K562 (cell line): ENCODE results near the gene CPE. TPM values are rescaled to one million over a fixed set of nuclear protein-coding genes. Genes with fewer than 3 reads are reported as not detected.
A peak's percentile ranks its signal among the peaks of the same experiment; 100 is the strongest.

ENCODE experiments used
- ATAC-seq: fragments of 200-7000 bp; cut with Tn5 transposase; 3 replicates; pipeline ENCODE4 v1.9.1; 2020; ENCODE audit warnings: moderate library complexity
- BruUV-seq: library from RNA; stranded (reverse); fragments of 400-500 nt; replicated peaks from 2 replicates; lab custom pipeline; 2021; lab: Mats Ljungman, UMichigan
- CTCF ChIA-PET: fragments of 300-600 bp; formaldehyde crosslinking; extraction: SDS; loops from one replicate; lab custom pipeline; 2021; ENCODE audit warnings: low intra/inter-chr PET ratio; lab: Yijun Ruan, JAX
- POLR2A ChIA-PET: fragments of 300-600, 350-650 bp; sonication (Branson Sonifier 250); formaldehyde crosslinking; extraction: SDS; loops from one replicate; lab custom pipeline; 2021; ENCODE audit warnings: antibody characterized with exemption, inconsistent platforms; lab: Yijun Ruan, JAX
- DNase-seq, 4 experiments: peaks; one replicate each; pipeline versions ENCODE4 v3.0.0 to v3.0.0-alpha.2; 2011 to 2018; ENCODE audit warnings: low spot score in 3 of 4, mixed read lengths in 3 of 4; ENCODE audit errors: extremely low read depth in 1 of 4
- FAIRE-seq: peaks from 2 replicates; lab custom pipeline; 2011; peaks lifted over from hg19 to GRCh38; lab: Jason Lieb, UNC
- H2AFZ ChIP-seq: 2 replicates; pipeline ENCODE4 v1.6.0; 2011; ENCODE audit warnings: low read depth, low read length, control low read depth, inconsistent platforms
- H3K27ac ChIP-seq: fragments of 200-600 bp; 3 replicates; pipeline ENCODE4 v1.8.0; 2011; ENCODE audit warnings: low read depth, mild to moderate bottlenecking, control low read depth, inconsistent platforms, low read length, moderate library complexity, mixed read lengths; ENCODE audit errors: extremely low read depth
- H3K27me3 ChIP-seq, 2 experiments: fragments of 300-600 bp in 1 of 2; 2 replicates in 1 of 2; 3 replicates in 1 of 2; pipeline versions ENCODE4 v1.6.0 to v1.8.0; 2011; ENCODE audit warnings: inconsistent platforms in 2 of 2, low read length in 2 of 2, mild to moderate bottlenecking in 1 of 2, mixed read lengths in 1 of 2, moderate library complexity in 1 of 2; ENCODE audit not compliant: control insufficient read depth in 2 of 2, insufficient read depth in 2 of 2
- H3K36me3 ChIP-seq: fragments of 300-600 bp; 3 replicates; pipeline ENCODE4 v1.8.0; 2011; ENCODE audit warnings: mild to moderate bottlenecking, low read length, inconsistent platforms; ENCODE audit not compliant: control insufficient read depth, insufficient read depth
- H3K4me1 ChIP-seq, 2 experiments: fragments of 200-600 bp in 1 of 2; replicated peaks in 1 of 2; 2 replicates in 1 of 2; 3 replicates in 1 of 2; pipeline versions ENCODE4 v1.5.1 to v1.8.0; 2011; ENCODE audit warnings: inconsistent platforms in 2 of 2, low read length in 2 of 2, mild to moderate bottlenecking in 1 of 2, mixed read lengths in 1 of 2, moderate library complexity in 1 of 2; ENCODE audit not compliant: control insufficient read depth in 2 of 2, insufficient read depth in 2 of 2
- H3K4me2 ChIP-seq: 2 replicates; pipeline ENCODE4 v1.6.1; 2011; ENCODE audit warnings: low read length, control low read depth, inconsistent platforms, mixed read lengths; ENCODE audit not compliant: insufficient read depth
- H3K4me3 ChIP-seq: fragments of 200-600 bp; sonication (generic), shearing (Covaris generic); 2 replicates; pipeline ENCODE4 v1.5.1; 2016; ENCODE audit warnings: control low read depth, inconsistent platforms
- H3K79me2 ChIP-seq: fragments of 200-600 bp; 3 replicates; pipeline ENCODE4 v1.8.0; 2011; ENCODE audit warnings: low read length, inconsistent platforms; ENCODE audit not compliant: control insufficient read depth, insufficient read depth
- H3K9ac ChIP-seq, 2 experiments: 2 replicates each; pipeline versions ENCODE4 v1.6.0 to v1.6.1; 2011; ENCODE audit warnings: low read depth in 2 of 2, low read length in 2 of 2, control low read depth in 1 of 2, inconsistent platforms in 1 of 2, mild to moderate bottlenecking in 1 of 2, mixed read lengths in 1 of 2; ENCODE audit not compliant: insufficient read depth in 1 of 2
- H3K9me1 ChIP-seq: one replicate; pipeline ENCODE4 v1.6.0; 2011; ENCODE audit warnings: inconsistent platforms, mild to moderate bottlenecking, low read length, moderate library complexity; ENCODE audit not compliant: control insufficient read depth, insufficient read depth
- H3K9me3 ChIP-seq: replicated peaks from 2 replicates; pipeline ENCODE4 v1.5.1; 2011; ENCODE audit warnings: low read depth, low read length, inconsistent platforms; ENCODE audit not compliant: control insufficient read depth, insufficient read depth
- H4K20me1 ChIP-seq: replicated peaks from 2 replicates; pipeline ENCODE4 v1.6.1; 2011; ENCODE audit warnings: low read length, inconsistent platforms, mixed read lengths; ENCODE audit not compliant: control insufficient read depth, insufficient read depth
- FOXA1 ChIP-seq: fragments of 450-650 bp; IDR thresholded peaks from 2 replicates; pipeline ENCODE4 v1.6.1; 2016; ENCODE audit warnings: mild to moderate bottlenecking, borderline replicate concordance
- RNF2 ChIP-seq: sonication (generic); IDR thresholded peaks from 2 replicates; pipeline ENCODE4 v1.6.1; 2016
- ZNF583 ChIP-seq: fragments of 250-450 bp; sonication (Bioruptor Pico); IDR thresholded peaks from 2 replicates; pipeline ENCODE4 v1.4.0; 2020
- WGBS: fragments of 100-300 bp; shearing (Covaris generic); methylation state at CpG from one replicate; pipeline ENCODE4 v1.1.6; 2016; ENCODE audit warnings: low coverage, mixed read lengths; ENCODE audit not compliant: insufficient coverage; ENCODE audit errors: missing lambda C conversion rate; 5-methylcytosine and 5-hydroxymethylcytosine counted together
- in situ Hi-C: fragments of 300-500 bp; cut with MboI; formaldehyde crosslinking; loops from 4 replicates; pipeline ENCODE4 v1.15.0; 2018; ENCODE audit warnings: inconsistent platforms, mixed read lengths
- intact Hi-C: fragments of 100-400 bp; cut with micrococcal nuclease; formaldehyde crosslinking; loops from 2 replicates; pipeline ENCODE4 v1.14.2; 2022
- polyA plus RNA-seq, 8 experiments: library from polyadenylated mRNA; depleted of rRNA in 4 of 8; stranded (reverse) in 5 of 8; unstranded in 3 of 8; fragments of >200 nt; fragmentation: Nextera tagmentation in 2 of 8; fragmentation: Illumina TruSeq in 1 of 8; extraction: Ambion mirVana in 2 of 8; extraction: Trizol in 1 of 8; gene quantifications; 2 replicates each; pipeline versions ENCODE4 v1.2.1 to v1.2.3, GENCODE V29; 2011 to 2014; ENCODE audit warnings: inconsistent platforms in 1 of 8, missing spikeins in 1 of 8
- total RNA-seq, 7 experiments: library from RNA; depleted of rRNA in 6 of 7; stranded (reverse); fragments of >200 nt in 6 of 7; fragmentation: Illumina TruSeq in 2 of 7; extraction: Trizol in 2 of 7; gene quantifications; 2 replicates each; pipeline versions ENCODE4 v1.2.1 to v1.2.3, GENCODE V29; 2011 to 2021; ENCODE audit warnings: low replicate concordance in 1 of 7
- TF ChIP-seq, protein P1 (sequence below): conservative IDR thresholded peaks from 2 replicates; pipeline ENCODE4 v1.6.1; 2011; ENCODE audit warnings: low read depth, mild to moderate bottlenecking, low read length; ENCODE audit not compliant: control insufficient read depth
- TF ChIP-seq, protein P2 (sequence below): fragments of 200-800 bp; sonication (Bioruptor generic); IDR thresholded peaks from 2 replicates; pipeline ENCODE4 v1.6.1; 2016; ENCODE audit warnings: missing genetic modification characterization, missing compliant biosample characterization

CPE gene
- total and polyA plus RNA-seq, 9 of the 15 experiments (the other 6 are each of a cell fraction or from before 2014, with no cell fraction given) = 0.04 to 0.16 (median 0.06) TPM; not detected in 4

DNA sequence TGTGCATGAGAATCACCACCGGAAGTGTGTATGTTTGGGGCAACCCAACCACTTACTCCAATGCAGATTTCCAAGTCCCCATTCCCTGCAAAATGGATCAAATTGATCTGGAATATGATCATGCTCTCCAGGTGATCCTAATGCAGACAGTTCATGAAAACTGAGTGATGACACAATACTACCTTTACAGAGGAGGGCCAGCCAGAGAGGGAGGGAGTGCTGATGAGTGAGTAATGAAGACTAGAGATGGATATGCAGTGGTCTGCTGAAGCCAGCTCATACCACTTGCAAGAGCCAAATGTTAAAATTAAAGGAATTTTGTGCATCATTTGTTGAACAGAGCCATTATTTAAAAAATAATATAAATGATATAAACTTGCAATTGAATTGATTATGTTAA, 10.2 kb upstream of the CPE start:
- no peak overlapping the region for H3K9ac ChIP-seq
- DNase-seq (no peak), FAIRE-seq (no peak), ATAC-seq (0 out of 3 replicates have a peak, but pooled peaks have one; percentile 32)
- H3K27ac ChIP-seq = no peak overlapping the region
- ChIA-PET POLR2A (interaction anchor here (0.6 to 1.0 kb wide), 2 partner anchors 9 to 80 kb away, joined by 3 read pairs; no protein-coding TSS in a partner anchor), CTCF (no interaction called here)
- TF ChIP-seq, protein P1, sequence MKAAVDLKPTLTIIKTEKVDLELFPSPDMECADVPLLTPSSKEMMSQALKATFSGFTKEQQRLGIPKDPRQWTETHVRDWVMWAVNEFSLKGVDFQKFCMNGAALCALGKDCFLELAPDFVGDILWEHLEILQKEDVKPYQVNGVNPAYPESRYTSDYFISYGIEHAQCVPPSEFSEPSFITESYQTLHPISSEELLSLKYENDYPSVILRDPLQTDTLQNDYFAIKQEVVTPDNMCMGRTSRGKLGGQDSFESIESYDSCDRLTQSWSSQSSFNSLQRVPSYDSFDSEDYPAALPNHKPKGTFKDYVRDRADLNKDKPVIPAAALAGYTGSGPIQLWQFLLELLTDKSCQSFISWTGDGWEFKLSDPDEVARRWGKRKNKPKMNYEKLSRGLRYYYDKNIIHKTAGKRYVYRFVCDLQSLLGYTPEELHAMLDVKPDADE = no peak
- TF ChIP-seq RNF2 (no peak), FOXA1 (no peak), ZNF583 (CRISPR knock-in tag) (no peak)
- TF ChIP-seq, protein P2, sequence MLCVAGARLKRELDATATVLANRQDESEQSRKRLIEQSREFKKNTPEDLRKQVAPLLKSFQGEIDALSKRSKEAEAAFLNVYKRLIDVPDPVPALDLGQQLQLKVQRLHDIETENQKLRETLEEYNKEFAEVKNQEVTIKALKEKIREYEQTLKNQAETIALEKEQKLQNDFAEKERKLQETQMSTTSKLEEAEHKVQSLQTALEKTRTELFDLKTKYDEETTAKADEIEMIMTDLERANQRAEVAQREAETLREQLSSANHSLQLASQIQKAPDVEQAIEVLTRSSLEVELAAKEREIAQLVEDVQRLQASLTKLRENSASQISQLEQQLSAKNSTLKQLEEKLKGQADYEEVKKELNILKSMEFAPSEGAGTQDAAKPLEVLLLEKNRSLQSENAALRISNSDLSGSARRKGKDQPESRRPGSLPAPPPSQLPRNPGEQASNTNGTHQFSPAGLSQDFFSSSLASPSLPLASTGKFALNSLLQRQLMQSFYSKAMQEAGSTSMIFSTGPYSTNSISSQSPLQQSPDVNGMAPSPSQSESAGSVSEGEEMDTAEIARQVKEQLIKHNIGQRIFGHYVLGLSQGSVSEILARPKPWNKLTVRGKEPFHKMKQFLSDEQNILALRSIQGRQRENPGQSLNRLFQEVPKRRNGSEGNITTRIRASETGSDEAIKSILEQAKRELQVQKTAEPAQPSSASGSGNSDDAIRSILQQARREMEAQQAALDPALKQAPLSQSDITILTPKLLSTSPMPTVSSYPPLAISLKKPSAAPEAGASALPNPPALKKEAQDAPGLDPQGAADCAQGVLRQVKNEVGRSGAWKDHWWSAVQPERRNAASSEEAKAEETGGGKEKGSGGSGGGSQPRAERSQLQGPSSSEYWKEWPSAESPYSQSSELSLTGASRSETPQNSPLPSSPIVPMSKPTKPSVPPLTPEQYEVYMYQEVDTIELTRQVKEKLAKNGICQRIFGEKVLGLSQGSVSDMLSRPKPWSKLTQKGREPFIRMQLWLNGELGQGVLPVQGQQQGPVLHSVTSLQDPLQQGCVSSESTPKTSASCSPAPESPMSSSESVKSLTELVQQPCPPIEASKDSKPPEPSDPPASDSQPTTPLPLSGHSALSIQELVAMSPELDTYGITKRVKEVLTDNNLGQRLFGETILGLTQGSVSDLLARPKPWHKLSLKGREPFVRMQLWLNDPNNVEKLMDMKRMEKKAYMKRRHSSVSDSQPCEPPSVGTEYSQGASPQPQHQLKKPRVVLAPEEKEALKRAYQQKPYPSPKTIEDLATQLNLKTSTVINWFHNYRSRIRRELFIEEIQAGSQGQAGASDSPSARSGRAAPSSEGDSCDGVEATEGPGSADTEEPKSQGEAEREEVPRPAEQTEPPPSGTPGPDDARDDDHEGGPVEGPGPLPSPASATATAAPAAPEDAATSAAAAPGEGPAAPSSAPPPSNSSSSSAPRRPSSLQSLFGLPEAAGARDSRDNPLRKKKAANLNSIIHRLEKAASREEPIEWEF (CRISPR knock-in tag) = no peak
- H2AFZ ChIP-seq = no peak overlapping the region
- no peaks in the 10 kb centered on the region for H3K27me3 ChIP-seq
- in situ Hi-C loops (no loop called here), intact Hi-C loops (no loop called here)
- no peaks in the 10 kb centered on the region; a peak in 1 of 5 replicates for H3K4me1 ChIP-seq
- H3K36me3 ChIP-seq = no peaks in the 10 kb centered on the region
- 18% methylated on average over 1 of the region's 1 CpG for WGBS
- H3K9me1 ChIP-seq = no peaks in the 10 kb centered on the region
- BruUV-seq = no TSS peak
- no peaks in the 10 kb centered on the region for H3K79me2 ChIP-seq
- no peak overlapping the region for H3K4me3 ChIP-seq
- H3K4me2 ChIP-seq = no peak overlapping the region
- no peaks in the 10 kb centered on the region for H4K20me1 ChIP-seq
- no peaks in the 10 kb centered on the region for H3K9me3 ChIP-seq
